SK-N-SH (cell line): ENCODE results near the gene OTUD1. TPM values are rescaled to one million over a fixed set of nuclear protein-coding genes. Genes with fewer than 3 reads are reported as not detected.

Source experiments
- CTCF ChIA-PET: fragments of 300-600, 350-600 bp; formaldehyde crosslinking; extraction: SDS; loops from one replicate; lab custom pipeline; 2021; lab: Yijun Ruan, JAX
- POLR2A ChIA-PET: fragments of 350-600 bp; sonication (Branson Sonifier 250); formaldehyde crosslinking; extraction: SDS; loops from one replicate; lab custom pipeline; 2020; ENCODE audit warnings: antibody characterized with exemption, inconsistent platforms; lab: Yijun Ruan, JAX
- DNase-seq: peaks from one replicate; pipeline ENCODE4 v3.0.0; 2012
- H2AFZ ChIP-seq: fragments of 200-600 bp; sonication (generic); 2 replicates; pipeline ENCODE4 v1.8.1; 2016; ENCODE audit warnings: antibody characterized with exemption, mild to moderate bottlenecking, low read depth
- H3F3A ChIP-seq: fragments of 200-600 bp; sonication (generic); replicated peaks from 2 replicates; pipeline ENCODE3; 2016; ENCODE audit warnings: antibody characterized with exemption, mild to moderate bottlenecking; ENCODE audit not compliant: insufficient read depth
- H3K27ac ChIP-seq, 2 experiments: fragments of 200-500 bp in 1 of 2; fragments of 200-600 bp in 1 of 2; sonication (Bioruptor generic) in 1 of 2; sonication (generic), shearing (Covaris generic) in 1 of 2; 2 replicates each; pipeline versions ENCODE4 v1.5.1 to v1.6.1; 2014 to 2016; ENCODE audit warnings: low read depth in 2 of 2, inconsistent platforms in 1 of 2, low read length in 1 of 2, mild to moderate bottlenecking in 1 of 2, mixed read lengths in 1 of 2
- H3K27me3 ChIP-seq: fragments of 200-600 bp; sonication (generic), shearing (Covaris generic); 2 replicates; pipeline ENCODE4 v1.6.1; 2016; ENCODE audit warnings: mixed run types; ENCODE audit not compliant: insufficient read depth
- H3K36me3 ChIP-seq, 2 experiments: fragments of 200-500 bp in 1 of 2; fragments of 200-600 bp in 1 of 2; sonication (Bioruptor generic) in 1 of 2; sonication (generic) in 1 of 2; replicated peaks in 1 of 2; 2 replicates each; pipeline versions ENCODE3 to v1.5.1; 2014 to 2016; ENCODE audit warnings: low read length in 1 of 2, mild to moderate bottlenecking in 1 of 2; ENCODE audit not compliant: insufficient read depth in 2 of 2, control insufficient read depth in 1 of 2
- H3K4me1 ChIP-seq, 2 experiments: fragments of 200-500 bp in 1 of 2; fragments of 200-600 bp in 1 of 2; sonication (Bioruptor generic) in 1 of 2; sonication (generic), shearing (Covaris generic) in 1 of 2; 2 replicates each; pipeline versions ENCODE4 v1.5.1 to v1.6.1; 2014 to 2016; ENCODE audit warnings: low read depth in 1 of 2, low read length in 1 of 2, mixed run types in 1 of 2; ENCODE audit not compliant: insufficient read depth in 2 of 2, control insufficient read depth in 1 of 2
- H3K4me2 ChIP-seq: fragments of 200-600 bp; sonication (generic), shearing (Covaris generic); 2 replicates; pipeline ENCODE4 v1.6.1; 2017; ENCODE audit warnings: mixed run types
- H3K4me3 ChIP-seq, 2 experiments: fragments of 200-500 bp in 1 of 2; fragments of 200-600 bp in 1 of 2; sonication (Bioruptor generic) in 1 of 2; sonication (generic), shearing (Covaris generic) in 1 of 2; 2 replicates each; pipeline versions ENCODE4 v1.5.1 to v1.8.1; 2014 to 2016; ENCODE audit warnings: low read depth in 2 of 2, inconsistent platforms in 1 of 2, low read length in 1 of 2, mild to moderate bottlenecking in 1 of 2, mixed read lengths in 1 of 2, moderate library complexity in 1 of 2
- H3K79me2 ChIP-seq: fragments of 200-600 bp; sonication (generic); 2 replicates; pipeline ENCODE4 v1.8.1; 2017; ENCODE audit warnings: mild to moderate bottlenecking; ENCODE audit not compliant: insufficient read depth
- H3K9ac ChIP-seq: fragments of 200-600 bp; sonication (generic); 2 replicates; pipeline ENCODE4 v1.6.1; 2017; ENCODE audit warnings: mixed run types
- H3K9me2 ChIP-seq: fragments of 200-600 bp; sonication (generic); 2 replicates; pipeline ENCODE4 v1.6.1; 2017; ENCODE audit warnings: mixed run types
- H3K9me3 ChIP-seq: fragments of 200-600 bp; sonication (generic); 2 replicates; pipeline ENCODE4 v1.6.1; 2017; ENCODE audit warnings: mixed run types, mild to moderate bottlenecking, moderate library complexity
- H4K20me1 ChIP-seq: fragments of 200-600 bp; sonication (generic); 2 replicates; pipeline ENCODE4 v1.6.1; 2017; ENCODE audit warnings: mild to moderate bottlenecking, mixed run types; ENCODE audit not compliant: insufficient read depth
- CHD2 ChIP-seq: fragments of 150-350 bp; IDR thresholded peaks from 2 replicates; pipeline ENCODE4 v1.6.1; 2018; ENCODE audit warnings: low read length; ENCODE audit not compliant: partially characterized antibody
- ELF1 ChIP-seq: IDR thresholded peaks from 2 replicates; pipeline ENCODE4 v1.4.0; 2012
- EZH2phosphoT487 ChIP-seq: fragments of 200-600 bp; sonication (generic); IDR thresholded peaks from 2 replicates; pipeline ENCODE4 v1.6.1; 2017; ENCODE audit warnings: low read depth, mixed run types, mild to moderate bottlenecking, antibody characterized with exemption, moderate library complexity, borderline replicate concordance
- FOSL2 ChIP-seq: IDR thresholded peaks from 2 replicates; pipeline ENCODE4 v1.4.0; 2012; ENCODE audit warnings: low read depth, mild to moderate bottlenecking, moderate library complexity, borderline replicate concordance
- GATA2 ChIP-seq: sonication (generic); formaldehyde crosslinking; IDR thresholded peaks from 2 replicates; pipeline ENCODE4 v1.5.0; 2020; ENCODE audit warnings: mild to moderate bottlenecking, missing genetic modification reagents
- JUND ChIP-seq: IDR thresholded peaks from 2 replicates; pipeline ENCODE4 v1.4.0; 2012
- MEF2A ChIP-seq: IDR thresholded peaks from 2 replicates; pipeline ENCODE4 v1.4.0; 2012; ENCODE audit warnings: low read depth, borderline replicate concordance
- MXI1 ChIP-seq: IDR thresholded peaks from 2 replicates; pipeline ENCODE4 v1.6.1; 2012; ENCODE audit warnings: mild to moderate bottlenecking, low read depth, low read length, improper control_type of control experiment
- NFIC ChIP-seq: IDR thresholded peaks from 2 replicates; pipeline ENCODE4 v1.4.0; 2012; ENCODE audit warnings: borderline replicate concordance
- NRF1 ChIP-seq: IDR thresholded peaks from 2 replicates; pipeline ENCODE4 v1.6.1; 2012; ENCODE audit warnings: low read depth, mild to moderate bottlenecking, low read length
- POLR2AphosphoS5 ChIP-seq: IDR thresholded peaks from 2 replicates; pipeline ENCODE4 v1.6.1; 2012; ENCODE audit warnings: low read depth, low read length
- RXRA ChIP-seq: IDR thresholded peaks from 2 replicates; pipeline ENCODE4 v1.4.0; 2012; ENCODE audit warnings: low read depth, mild to moderate bottlenecking, borderline replicate concordance
- SIN3A ChIP-seq: IDR thresholded peaks from 2 replicates; pipeline ENCODE4 v1.6.1; 2012; ENCODE audit warnings: low read depth, mild to moderate bottlenecking, low read length, moderate library complexity, borderline replicate concordance
- SMC3 ChIP-seq: IDR thresholded peaks from 2 replicates; pipeline ENCODE4 v1.6.1; 2012; ENCODE audit warnings: low read depth, low read length, improper control_type of control experiment
- TEAD4 ChIP-seq: IDR thresholded peaks from 2 replicates; pipeline ENCODE4 v1.4.0; 2012; ENCODE audit warnings: mild to moderate bottlenecking, borderline replicate concordance; ENCODE audit not compliant: insufficient read depth
- YY1 ChIP-seq: IDR thresholded peaks from 2 replicates; pipeline ENCODE4 v1.4.0; 2012; ENCODE audit warnings: low read depth, mild to moderate bottlenecking
- WGBS: methylation state at CpG from one replicate; pipeline ENCODE4 v1.1.6; 2017; ENCODE audit warnings: low lambda C conversion rate; 5-methylcytosine and 5-hydroxymethylcytosine counted together
- polyA plus RNA-seq, 3 experiments: library from polyadenylated mRNA; depleted of rRNA; stranded (reverse); fragments of >200 nt; gene quantifications; 2 replicates each; pipeline ENCODE4 v1.2.3, GENCODE V29; 2012
- TF ChIP-seq, protein P1 (sequence below): IDR thresholded peaks from 2 replicates; pipeline ENCODE4 v1.4.0; 2012; ENCODE audit warnings: low read depth, borderline replicate concordance
- TF ChIP-seq, protein P2 (sequence below): IDR thresholded peaks from 2 replicates; pipeline ENCODE4 v1.6.1; 2012; ENCODE audit warnings: mild to moderate bottlenecking, low read depth, low read length, moderate library complexity
- TF ChIP-seq, protein P3 (sequence below): fragments of 150-350 bp; IDR thresholded peaks from 2 replicates; pipeline ENCODE4 v1.6.1; 2017; ENCODE audit warnings: antibody characterized with exemption, low read length, low read depth, borderline replicate concordance
- TF ChIP-seq, protein P4 (sequence below): IDR thresholded peaks from 2 replicates; pipeline ENCODE4 v1.4.0; 2012; ENCODE audit warnings: low read depth

Gene OTUD1, protein sequence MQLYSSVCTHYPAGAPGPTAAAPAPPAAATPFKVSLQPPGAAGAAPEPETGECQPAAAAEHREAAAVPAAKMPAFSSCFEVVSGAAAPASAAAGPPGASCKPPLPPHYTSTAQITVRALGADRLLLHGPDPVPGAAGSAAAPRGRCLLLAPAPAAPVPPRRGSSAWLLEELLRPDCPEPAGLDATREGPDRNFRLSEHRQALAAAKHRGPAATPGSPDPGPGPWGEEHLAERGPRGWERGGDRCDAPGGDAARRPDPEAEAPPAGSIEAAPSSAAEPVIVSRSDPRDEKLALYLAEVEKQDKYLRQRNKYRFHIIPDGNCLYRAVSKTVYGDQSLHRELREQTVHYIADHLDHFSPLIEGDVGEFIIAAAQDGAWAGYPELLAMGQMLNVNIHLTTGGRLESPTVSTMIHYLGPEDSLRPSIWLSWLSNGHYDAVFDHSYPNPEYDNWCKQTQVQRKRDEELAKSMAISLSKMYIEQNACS
- 5.8 and 8.5 TPM in 2 replicates for polyA plus RNA-seq (2012; rRNA removed)
- 9.2 and 11.4 TPM in 2 replicates for polyA plus RNA-seq (2012; cell fraction: cytosol; rRNA removed)
- 7.1 and 8.6 TPM in 2 replicates for polyA plus RNA-seq (2012; cell fraction: nucleus; rRNA removed)

DNA sequence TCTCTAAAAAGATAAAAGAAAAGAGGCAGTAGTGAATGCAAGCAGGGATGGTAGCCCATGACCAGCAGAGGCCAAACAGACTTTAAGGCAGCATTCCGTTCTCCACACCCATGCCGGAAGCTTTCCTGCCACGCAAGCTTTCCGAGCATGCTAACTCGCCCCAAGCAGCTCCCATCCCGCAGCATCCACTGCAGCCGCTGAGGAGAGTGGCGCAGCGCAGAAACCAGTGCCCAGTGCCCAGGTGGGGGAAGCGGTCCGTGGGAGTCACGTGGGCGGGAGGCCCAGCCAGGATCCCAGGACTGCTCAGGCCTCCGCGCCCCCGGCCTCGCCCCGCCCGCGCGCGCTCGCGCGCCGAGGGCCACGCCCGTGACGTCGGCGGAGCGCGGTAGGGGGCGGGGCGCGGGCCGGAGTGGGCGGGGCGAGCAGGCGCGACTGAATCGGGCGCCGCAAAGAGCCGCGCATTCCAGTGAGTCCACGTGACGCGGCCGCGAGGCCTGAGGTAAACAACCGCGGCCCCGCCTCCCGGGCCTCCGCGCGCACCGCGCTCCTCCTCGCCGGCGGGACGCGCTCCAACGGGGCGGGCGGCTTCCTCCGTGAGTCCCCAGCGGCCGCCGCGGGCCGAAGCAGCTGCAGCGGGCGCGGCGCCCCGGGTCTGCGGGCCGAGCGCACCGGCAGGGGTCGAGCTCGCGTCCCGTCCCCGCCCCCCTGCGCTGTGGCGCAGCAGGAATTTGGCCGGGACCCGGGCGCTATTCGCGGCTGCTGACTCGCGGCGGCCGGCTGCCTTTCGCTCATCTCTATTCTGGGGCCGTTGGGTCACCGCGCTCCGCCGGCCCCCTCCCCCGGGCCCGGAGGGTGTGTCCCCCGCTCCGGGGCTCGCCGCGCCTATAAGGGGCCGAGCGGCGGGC lies at the start of gene OTUD1:
Gene OTUD1 (plus strand): TSS at position 529 of the 905 bp plus-strand sequence. CDS start 383 bp downstream, outside the sequence.
- Histone ChIP-seq H3K4me2 (peak within 1 kb of the TSS; percentile 81), H3K9me3 (no peaks in the 10 kb centered on the region), H3K4me3 (peak within 1 kb of the TSS; percentile 63 to 76), H3K79me2 (peaks cover 39% of the 10 kb centered on the region), H3K9me2 (no peaks in the 10 kb centered on the region), H3K4me1 (peaks cover 0 to 6% of the 10 kb centered on the region in 2 experiments; a peak in 2 of 4 replicates), H3F3A (peaks cover 9% of the 10 kb centered on the region), H3K27ac (peak within 1 kb of the TSS; percentile 62 to 66; a peak in 3 of 4 replicates), H3K27me3 (no peaks in the 10 kb centered on the region), H2AFZ (peak within 1 kb of the TSS; percentile 93), H3K36me3 (peaks cover 0 to 3% of the 10 kb centered on the region in 2 experiments), H4K20me1 (peaks cover 24% of the 10 kb centered on the region; the same call in 1 of the 2 replicates), H3K9ac (peak within 1 kb of the TSS; percentile 82)
- WGBS = 33% methylated on average over 1 of the region's 115 CpGs
- POLR2A ChIA-PET = interaction anchor here (0.8 kb wide), 1 partner anchor 30 kb away, joined by 3 read pairs; no protein-coding TSS in a partner anchor
- CTCF ChIA-PET = interaction anchor here (0.8 kb wide), 1 partner anchor 8 kb away, joined by 3 read pairs; no protein-coding TSS in a partner anchor
- peak; percentile 95 for DNase-seq
- TF ChIP-seq, protein P1, sequence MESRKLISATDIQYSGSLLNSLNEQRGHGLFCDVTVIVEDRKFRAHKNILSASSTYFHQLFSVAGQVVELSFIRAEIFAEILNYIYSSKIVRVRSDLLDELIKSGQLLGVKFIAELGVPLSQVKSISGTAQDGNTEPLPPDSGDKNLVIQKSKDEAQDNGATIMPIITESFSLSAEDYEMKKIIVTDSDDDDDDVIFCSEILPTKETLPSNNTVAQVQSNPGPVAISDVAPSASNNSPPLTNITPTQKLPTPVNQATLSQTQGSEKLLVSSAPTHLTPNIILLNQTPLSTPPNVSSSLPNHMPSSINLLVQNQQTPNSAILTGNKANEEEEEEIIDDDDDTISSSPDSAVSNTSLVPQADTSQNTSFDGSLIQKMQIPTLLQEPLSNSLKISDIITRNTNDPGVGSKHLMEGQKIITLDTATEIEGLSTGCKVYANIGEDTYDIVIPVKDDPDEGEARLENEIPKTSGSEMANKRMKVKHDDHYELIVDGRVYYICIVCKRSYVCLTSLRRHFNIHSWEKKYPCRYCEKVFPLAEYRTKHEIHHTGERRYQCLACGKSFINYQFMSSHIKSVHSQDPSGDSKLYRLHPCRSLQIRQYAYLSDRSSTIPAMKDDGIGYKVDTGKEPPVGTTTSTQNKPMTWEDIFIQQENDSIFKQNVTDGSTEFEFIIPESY = no peak
- TF ChIP-seq CHD2 (peak; percentile 52), SMC3 (no peak), POLR2AphosphoS5 (peak; percentile 25; the same call in 1 of the 2 replicates), RXRA (no peak), JUND (no peak), FOSL2 (no peak), SIN3A (peak; percentile 10; the same call in 1 of the 2 replicates), TEAD4 (no peak), ELF1 (no peak), MXI1 (peak; percentile 68; the same call in 1 of the 2 replicates), GATA2 (no peak), YY1 (no peak), NFIC (no peak), EZH2phosphoT487 (no peak), NRF1 (peak; percentile 56), MEF2A (no peak)
- TF ChIP-seq, protein P2, sequence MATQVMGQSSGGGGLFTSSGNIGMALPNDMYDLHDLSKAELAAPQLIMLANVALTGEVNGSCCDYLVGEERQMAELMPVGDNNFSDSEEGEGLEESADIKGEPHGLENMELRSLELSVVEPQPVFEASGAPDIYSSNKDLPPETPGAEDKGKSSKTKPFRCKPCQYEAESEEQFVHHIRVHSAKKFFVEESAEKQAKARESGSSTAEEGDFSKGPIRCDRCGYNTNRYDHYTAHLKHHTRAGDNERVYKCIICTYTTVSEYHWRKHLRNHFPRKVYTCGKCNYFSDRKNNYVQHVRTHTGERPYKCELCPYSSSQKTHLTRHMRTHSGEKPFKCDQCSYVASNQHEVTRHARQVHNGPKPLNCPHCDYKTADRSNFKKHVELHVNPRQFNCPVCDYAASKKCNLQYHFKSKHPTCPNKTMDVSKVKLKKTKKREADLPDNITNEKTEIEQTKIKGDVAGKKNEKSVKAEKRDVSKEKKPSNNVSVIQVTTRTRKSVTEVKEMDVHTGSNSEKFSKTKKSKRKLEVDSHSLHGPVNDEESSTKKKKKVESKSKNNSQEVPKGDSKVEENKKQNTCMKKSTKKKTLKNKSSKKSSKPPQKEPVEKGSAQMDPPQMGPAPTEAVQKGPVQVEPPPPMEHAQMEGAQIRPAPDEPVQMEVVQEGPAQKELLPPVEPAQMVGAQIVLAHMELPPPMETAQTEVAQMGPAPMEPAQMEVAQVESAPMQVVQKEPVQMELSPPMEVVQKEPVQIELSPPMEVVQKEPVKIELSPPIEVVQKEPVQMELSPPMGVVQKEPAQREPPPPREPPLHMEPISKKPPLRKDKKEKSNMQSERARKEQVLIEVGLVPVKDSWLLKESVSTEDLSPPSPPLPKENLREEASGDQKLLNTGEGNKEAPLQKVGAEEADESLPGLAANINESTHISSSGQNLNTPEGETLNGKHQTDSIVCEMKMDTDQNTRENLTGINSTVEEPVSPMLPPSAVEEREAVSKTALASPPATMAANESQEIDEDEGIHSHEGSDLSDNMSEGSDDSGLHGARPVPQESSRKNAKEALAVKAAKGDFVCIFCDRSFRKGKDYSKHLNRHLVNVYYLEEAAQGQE = no peak
- TF ChIP-seq, protein P3, sequence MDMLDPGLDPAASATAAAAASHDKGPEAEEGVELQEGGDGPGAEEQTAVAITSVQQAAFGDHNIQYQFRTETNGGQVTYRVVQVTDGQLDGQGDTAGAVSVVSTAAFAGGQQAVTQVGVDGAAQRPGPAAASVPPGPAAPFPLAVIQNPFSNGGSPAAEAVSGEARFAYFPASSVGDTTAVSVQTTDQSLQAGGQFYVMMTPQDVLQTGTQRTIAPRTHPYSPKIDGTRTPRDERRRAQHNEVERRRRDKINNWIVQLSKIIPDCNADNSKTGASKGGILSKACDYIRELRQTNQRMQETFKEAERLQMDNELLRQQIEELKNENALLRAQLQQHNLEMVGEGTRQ = peak; percentile 69; the same call in 1 of the 2 replicates
- TF ChIP-seq, protein P4, sequence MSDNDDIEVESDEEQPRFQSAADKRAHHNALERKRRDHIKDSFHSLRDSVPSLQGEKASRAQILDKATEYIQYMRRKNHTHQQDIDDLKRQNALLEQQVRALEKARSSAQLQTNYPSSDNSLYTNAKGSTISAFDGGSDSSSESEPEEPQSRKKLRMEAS = peak; percentile 74
